Measurements from ENCODE around the gene BARHL1. TPM values are rescaled to one million over a fixed set of nuclear protein-coding genes. Genes with fewer than 3 reads are reported as not detected.

Gene BARHL1
- total and polyA plus RNA-seq, 2 experiments from 2014 or later, result not detected

DNA sequence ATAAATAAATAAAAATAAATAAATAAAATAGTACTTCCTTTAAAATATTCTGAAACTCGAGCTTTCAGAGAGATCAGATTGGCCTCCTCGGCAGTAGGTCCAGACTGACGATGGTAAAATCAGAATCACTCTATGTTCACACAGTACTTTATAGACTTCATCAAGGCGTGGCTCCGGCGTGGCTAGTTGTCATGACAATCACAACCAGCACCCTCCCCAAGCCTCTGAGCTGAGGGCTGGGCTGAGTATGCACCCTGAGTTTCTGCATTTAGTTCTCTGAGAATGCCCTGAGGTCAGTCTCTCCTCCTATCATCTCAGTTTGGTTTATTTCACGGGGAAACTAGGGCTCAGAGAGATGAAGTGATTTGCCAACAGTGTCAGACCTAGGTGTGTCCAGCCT, 43.3 kb upstream of the BARHL1 start:
- no peaks in the 10 kb centered on the region for H3K4me1 ChIP-seq (ENCODE audit: low read depth)
- H3K4me3 ChIP-seq, result no peak overlapping the region
- H3K9me3 ChIP-seq (ENCODE audit: low read depth), result no peaks in the 10 kb centered on the region
- no peaks in the 10 kb centered on the region for H3K27me3 ChIP-seq
- DNase-seq (ENCODE audit: low read depth in 1 of 2, low spot score in 1 of 2), result no peak
- TF ChIP-seq CTCF (IDR thresholded peaks at IDR 0.05; ENCODE audit: low read depth, low read length), result no peak
- H3K27ac ChIP-seq, result no peak overlapping the region
- H3K36me3 ChIP-seq, result no peaks in the 10 kb centered on the region

- Histone ChIP-seq H3K4me1 (ENCODE audit: low read depth) (no peaks in the 10 kb centered on the region), H3K27me3 (no peaks in the 10 kb centered on the region), H3K4me3 (no peak overlapping the region), H3K27ac (no peak overlapping the region), H3K36me3 (no peaks in the 10 kb centered on the region), H3K9me3 (ENCODE audit: low read depth) (no peaks in the 10 kb centered on the region)
- no peak for DNase-seq (ENCODE audit: low read depth in 1 of 2, low spot score in 1 of 2)
- no peak for TF ChIP-seq CTCF (IDR thresholded peaks at IDR 0.05; ENCODE audit: low read depth, low read length)
Observed at GRCh38 chr9:132541051-132541450, 41.4 kb upstream of the BARHL1 start.

GRCh38 chr9:132541870-132542830, 40.3 kb upstream of the BARHL1 start:
- no peak overlapping the region for H3K4me3 ChIP-seq
- TF ChIP-seq CTCF (IDR thresholded peaks at IDR 0.05; ENCODE audit: low read depth, low read length), result no peak
- no peaks in the 10 kb centered on the region for H3K36me3 ChIP-seq
- peaks cover 3% of the 10 kb centered on the region for H3K4me1 ChIP-seq (ENCODE audit: low read depth)
- no peaks in the 10 kb centered on the region for H3K27me3 ChIP-seq
- DNase-seq (ENCODE audit: low read depth in 1 of 2, low spot score in 1 of 2), result no peak
- H3K9me3 ChIP-seq (ENCODE audit: low read depth), result no peaks in the 10 kb centered on the region
- no peak overlapping the region for H3K27ac ChIP-seq

DNA sequence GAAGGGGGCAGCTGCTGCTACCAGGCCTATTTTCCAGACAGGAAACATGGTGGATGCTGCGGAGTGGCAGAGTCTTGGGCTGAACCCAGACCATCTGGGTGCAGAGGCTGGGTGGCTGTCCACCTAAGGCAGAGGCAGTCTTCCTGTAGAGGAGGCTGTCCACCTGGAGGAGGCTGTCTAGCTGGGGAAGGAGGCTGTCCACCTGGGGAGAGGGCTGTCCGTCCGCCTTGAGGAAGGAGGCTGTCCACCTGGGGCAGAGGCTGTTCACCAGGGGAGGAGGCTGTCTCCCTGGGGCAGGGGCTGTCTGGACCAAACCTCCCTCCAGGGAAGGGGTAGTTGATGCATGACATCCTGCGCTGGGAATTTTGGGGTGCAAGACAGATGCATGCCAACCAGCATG, 39.2 kb upstream of the BARHL1 start:
- DNase-seq (ENCODE audit: low read depth in 1 of 2, low spot score in 1 of 2), result no peak
- no peak for TF ChIP-seq CTCF (IDR thresholded peaks at IDR 0.05; ENCODE audit: low read depth, low read length)
- Histone ChIP-seq H3K27ac (no peak overlapping the region), H3K36me3 (no peaks in the 10 kb centered on the region), H3K4me1 (ENCODE audit: low read depth) (peaks cover 3% of the 10 kb centered on the region), H3K27me3 (no peaks in the 10 kb centered on the region), H3K4me3 (no peak overlapping the region), H3K9me3 (ENCODE audit: low read depth) (no peaks in the 10 kb centered on the region)

GRCh38 chr9:132543960-132544359, 38.4 kb upstream of the BARHL1 start:
- Histone ChIP-seq H3K4me3 (no peak overlapping the region), H3K4me1 (ENCODE audit: low read depth) (peaks cover 4% of the 10 kb centered on the region), H3K27me3 (no peaks in the 10 kb centered on the region), H3K27ac (no peak overlapping the region), H3K36me3 (no peaks in the 10 kb centered on the region), H3K9me3 (ENCODE audit: low read depth) (no peaks in the 10 kb centered on the region)
- no peak for TF ChIP-seq CTCF (IDR thresholded peaks at IDR 0.05; ENCODE audit: low read depth, low read length)
- DNase-seq (ENCODE audit: low read depth in 1 of 2, low spot score in 1 of 2), result no peak

Measured in cardiac muscle cell (in vitro differentiated cells and primary cell).